Stimulated activated CD8-positive, alpha-beta memory T cell treated with anti-CD3 and anti-CD28 coated beads, Interleukin-4, amount 100 ng/mL, for 24 hours (primary cell): ENCODE results near the gene SAYSD1.

Experiments used
- DNase-seq: peaks from one replicate; pipeline ENCODE4 v3.0.0-alpha.2; 2020; ENCODE audit warnings: low read depth

Gene SAYSD1

GRCh38 chr6:39058471-39059147 lies 56.4 kb downstream of the SAYSD1 start:
- DNase-seq = no peak

- no peak for DNase-seq
These were observed 57.5 kb downstream of the SAYSD1 start for GRCh38 chr6:39057251-39058155.

- DNase-seq = no peak
These were observed 58.3 kb downstream of the SAYSD1 start for GRCh38 chr6:39056681-39057080.

GRCh38 chr6:39056191-39056590 lies 58.8 kb downstream of the SAYSD1 start:
- no peak for DNase-seq

GRCh38 chr6:39055661-39056060 lies 59.3 kb downstream of the SAYSD1 start:
- DNase-seq = no peak

GRCh38 chr6:39054577-39055142 lies 60.3 kb downstream of the SAYSD1 start:
- DNase-seq = no peak
